GM06990 (cell line): Measurements from ENCODE around the gene BRWD1.

Source experiments
- DNase-seq: peaks from one replicate; pipeline ENCODE4 v3.0.0-alpha.2; 2011; ENCODE audit not compliant: insufficient read length; ENCODE audit errors: extremely low read depth
- H3K27me3 ChIP-seq: replicated peaks from 2 replicates; pipeline ENCODE4 v1.6.0; 2011; ENCODE audit warnings: low read length; ENCODE audit not compliant: control insufficient read depth, insufficient read depth
- H3K36me3 ChIP-seq: 2 replicates; pipeline ENCODE4 v1.5.1; 2011; ENCODE audit warnings: low read length; ENCODE audit not compliant: control insufficient read depth, insufficient read depth
- H3K4me3 ChIP-seq: replicated peaks from 2 replicates; pipeline ENCODE4 v1.5.1; 2011; ENCODE audit warnings: low read depth, mild to moderate bottlenecking, control low read depth, low read length
- CTCF ChIP-seq: IDR thresholded peaks from 2 replicates; pipeline ENCODE4 v1.5.1; 2011; ENCODE audit warnings: low read length, control low read depth, mild to moderate bottlenecking, inconsistent platforms; ENCODE audit not compliant: insufficient read depth, poor library complexity, severe bottlenecking

Gene BRWD1

DNA sequence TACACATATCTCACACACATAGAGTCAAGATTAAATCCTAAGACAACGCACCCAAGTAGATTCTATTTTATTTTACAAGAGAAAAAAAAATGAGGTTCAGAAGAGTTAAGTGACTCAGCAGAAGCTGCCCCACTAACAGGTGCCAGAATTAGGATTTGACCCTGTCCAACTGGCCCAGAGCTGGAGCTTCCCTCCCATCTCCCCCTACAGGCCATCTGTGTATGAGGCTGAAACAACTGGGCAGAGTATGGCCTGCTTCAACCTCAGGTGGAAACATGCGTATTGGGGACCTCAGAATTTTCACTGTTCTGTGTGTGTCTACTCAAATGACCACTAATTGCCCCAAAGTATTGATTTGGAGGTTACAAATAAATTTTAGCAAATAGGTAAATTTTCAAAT lies 160.1 kb downstream of the BRWD1 start:
- Histone ChIP-seq H3K4me3 (no peak overlapping the region), H3K27me3 (peaks cover 2% of the 10 kb centered on the region; the same call in 1 of the 2 replicates), H3K36me3 (no peaks in the 10 kb centered on the region)
- TF ChIP-seq CTCF: peak; percentile 62
- DNase-seq: no peak

- no peaks in the 10 kb centered on the region for H3K36me3 ChIP-seq
- no peak for DNase-seq
- H3K4me3 ChIP-seq: no peak overlapping the region
- H3K27me3 ChIP-seq: peaks cover 2% of the 10 kb centered on the region; the same call in 1 of the 2 replicates
- no peak for TF ChIP-seq CTCF
Measured at GRCh38 chr21:39152271-39152670, 161.2 kb downstream of the BRWD1 start.

- DNase-seq: no peak
- no peak overlapping the region for H3K4me3 ChIP-seq
- no peaks in the 10 kb centered on the region for H3K36me3 ChIP-seq
- TF ChIP-seq CTCF: no peak
- H3K27me3 ChIP-seq: peaks cover 2% of the 10 kb centered on the region; the same call in 1 of the 2 replicates
Measured at GRCh38 chr21:39150877-39151276, 162.6 kb downstream of the BRWD1 start.

DNA sequence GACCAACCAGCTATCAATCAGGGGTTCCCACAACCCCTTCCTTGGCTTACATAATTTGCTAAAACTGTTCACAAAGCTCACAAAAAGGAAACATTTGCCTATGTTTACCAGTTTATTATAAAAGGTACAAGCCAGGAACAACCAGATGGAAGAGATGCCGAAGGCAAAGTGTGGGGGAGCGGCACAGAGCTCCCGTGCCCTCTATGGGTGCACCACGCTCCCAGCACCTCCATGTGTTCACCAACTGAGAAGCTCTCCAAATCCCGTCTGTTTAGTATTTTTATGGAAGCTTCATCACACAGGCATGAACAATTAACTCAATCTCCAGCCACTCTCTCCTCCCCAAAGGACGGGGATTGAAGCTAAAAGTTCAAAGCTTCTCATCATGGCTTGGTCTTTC lies 163.1 kb downstream of the BRWD1 start:
- no peaks in the 10 kb centered on the region for H3K36me3 ChIP-seq
- DNase-seq: no peak
- H3K4me3 ChIP-seq: no peak overlapping the region
- no peak for TF ChIP-seq CTCF
- peaks cover 2% of the 10 kb centered on the region; the same call in 1 of the 2 replicates for H3K27me3 ChIP-seq

GRCh38 chr21:39149882-39150281 lies 163.6 kb downstream of the BRWD1 start:
- TF ChIP-seq CTCF: no peak
- peaks cover 2% of the 10 kb centered on the region; the same call in 1 of the 2 replicates for H3K27me3 ChIP-seq
- H3K4me3 ChIP-seq: no peak overlapping the region
- no peak for DNase-seq
- H3K36me3 ChIP-seq: no peaks in the 10 kb centered on the region

GRCh38 chr21:39148975-39149374 lies 164.5 kb downstream of the BRWD1 start:
- Histone ChIP-seq H3K36me3 (no peaks in the 10 kb centered on the region), H3K27me3 (peaks cover 2% of the 10 kb centered on the region; the same call in 1 of the 2 replicates), H3K4me3 (no peak overlapping the region)
- no peak for TF ChIP-seq CTCF
- no peak for DNase-seq
